ENCODE results near the gene AGO1. TPM values are rescaled to one million over a fixed set of nuclear protein-coding genes. Genes with fewer than 3 reads are reported as not detected.
A peak's percentile ranks its signal among the peaks of the same experiment; 100 is the strongest.

AGO1 gene
- total RNA-seq, 1 donor from 2014 or later = 35.1 TPM

DNA sequence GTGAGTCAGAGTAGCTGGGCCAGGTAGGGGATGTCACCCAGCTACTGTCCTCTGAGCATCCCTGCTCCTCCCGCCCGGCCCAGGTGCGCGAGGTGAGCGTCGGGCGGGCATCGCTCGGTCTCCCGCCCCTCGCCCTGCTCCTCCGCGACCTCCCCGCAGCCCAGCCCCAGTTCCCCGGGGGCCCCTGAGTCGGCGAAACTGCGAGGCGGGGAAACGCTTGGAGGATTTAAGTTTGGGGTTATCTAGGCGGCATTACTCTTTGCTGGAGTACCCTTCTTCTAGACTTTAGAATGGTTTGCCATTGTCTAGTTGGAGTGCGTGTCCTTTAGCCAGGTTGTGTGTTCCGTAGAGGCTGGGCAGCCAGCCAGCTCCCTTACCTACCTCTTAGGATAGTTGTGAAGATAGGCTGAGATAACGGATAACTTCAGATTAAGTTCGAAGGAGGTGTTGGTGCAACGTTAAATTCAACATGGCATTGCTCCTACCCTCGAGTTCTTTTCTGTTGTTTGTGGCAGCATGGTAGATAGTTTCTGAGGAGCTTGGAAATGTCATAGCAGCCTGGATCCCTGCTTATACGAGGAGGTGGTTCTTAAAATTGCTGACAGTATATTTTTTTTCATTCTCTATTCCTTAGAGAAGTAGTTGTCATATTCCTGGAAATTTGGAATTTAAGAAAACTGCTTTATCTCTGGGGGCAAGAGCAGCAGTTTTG lies 48.6 kb downstream of the AGO1 start:
- H3K27ac ChIP-seq (ENCODE audit: low read depth, low read length) = peak overlapping the region; percentile 86
- H3K9me3 ChIP-seq (ENCODE audit: insufficient read depth, low read depth, low read length) = no peaks in the 10 kb centered on the region
- TF ChIP-seq, protein P1, sequence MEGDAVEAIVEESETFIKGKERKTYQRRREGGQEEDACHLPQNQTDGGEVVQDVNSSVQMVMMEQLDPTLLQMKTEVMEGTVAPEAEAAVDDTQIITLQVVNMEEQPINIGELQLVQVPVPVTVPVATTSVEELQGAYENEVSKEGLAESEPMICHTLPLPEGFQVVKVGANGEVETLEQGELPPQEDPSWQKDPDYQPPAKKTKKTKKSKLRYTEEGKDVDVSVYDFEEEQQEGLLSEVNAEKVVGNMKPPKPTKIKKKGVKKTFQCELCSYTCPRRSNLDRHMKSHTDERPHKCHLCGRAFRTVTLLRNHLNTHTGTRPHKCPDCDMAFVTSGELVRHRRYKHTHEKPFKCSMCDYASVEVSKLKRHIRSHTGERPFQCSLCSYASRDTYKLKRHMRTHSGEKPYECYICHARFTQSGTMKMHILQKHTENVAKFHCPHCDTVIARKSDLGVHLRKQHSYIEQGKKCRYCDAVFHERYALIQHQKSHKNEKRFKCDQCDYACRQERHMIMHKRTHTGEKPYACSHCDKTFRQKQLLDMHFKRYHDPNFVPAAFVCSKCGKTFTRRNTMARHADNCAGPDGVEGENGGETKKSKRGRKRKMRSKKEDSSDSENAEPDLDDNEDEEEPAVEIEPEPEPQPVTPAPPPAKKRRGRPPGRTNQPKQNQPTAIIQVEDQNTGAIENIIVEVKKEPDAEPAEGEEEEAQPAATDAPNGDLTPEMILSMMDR (IDR thresholded peaks at IDR 0.05; ENCODE audit: insufficient read depth, low read depth, low read length) = no peak
- no peak for TF ChIP-seq EZH2 (IDR thresholded peaks at IDR 0.05; ENCODE audit: insufficient read depth, low read length)
- Mint-ChIP-seq H3K27ac (ENCODE audit: unreplicated experiment) (peak overlapping the region; percentile 75), H3K4me1 (ENCODE audit: low read depth, unreplicated experiment) (peaks cover 16% of the 10 kb centered on the region), H3K4me3 (ENCODE audit: unreplicated experiment) (peak overlapping the region; percentile 98), H3K9me3 (ENCODE audit: unreplicated experiment) (no peaks in the 10 kb centered on the region), H3K27me3 (ENCODE audit: low read depth, unreplicated experiment) (no peaks in the 10 kb centered on the region), H3K36me3 (ENCODE audit: low read depth, unreplicated experiment) (no peaks in the 10 kb centered on the region)
- no peak for DNase-seq (ENCODE audit: low read depth)
- peak overlapping the region; percentile 86 for H3K9ac ChIP-seq (ENCODE audit: low read length)
- H2AFZ ChIP-seq (ENCODE audit: low read depth, low read length) = peak overlapping the region; percentile 63
- no peaks in the 10 kb centered on the region for H3K27me3 ChIP-seq (ENCODE audit: insufficient read depth, low read length)
- no peaks in the 10 kb centered on the region for H3K36me3 ChIP-seq (ENCODE audit: insufficient read depth, low read length)
- H3K79me2 ChIP-seq (ENCODE audit: insufficient read depth, low read length) = peaks cover 56% of the 10 kb centered on the region
- peaks cover 5% of the 10 kb centered on the region for H3K4me1 ChIP-seq (ENCODE audit: insufficient read depth, low read length)
- peak overlapping the region; percentile 98 for H3K4me2 ChIP-seq (ENCODE audit: low read length)
- FAIRE-seq = no peak
- H4K20me1 ChIP-seq (ENCODE audit: insufficient read depth, low read length) = peaks cover 28% of the 10 kb centered on the region
- H3K4me3 ChIP-seq (ENCODE audit: insufficient read depth, low read depth, low read length) = peak overlapping the region; percentile 89

DNA sequence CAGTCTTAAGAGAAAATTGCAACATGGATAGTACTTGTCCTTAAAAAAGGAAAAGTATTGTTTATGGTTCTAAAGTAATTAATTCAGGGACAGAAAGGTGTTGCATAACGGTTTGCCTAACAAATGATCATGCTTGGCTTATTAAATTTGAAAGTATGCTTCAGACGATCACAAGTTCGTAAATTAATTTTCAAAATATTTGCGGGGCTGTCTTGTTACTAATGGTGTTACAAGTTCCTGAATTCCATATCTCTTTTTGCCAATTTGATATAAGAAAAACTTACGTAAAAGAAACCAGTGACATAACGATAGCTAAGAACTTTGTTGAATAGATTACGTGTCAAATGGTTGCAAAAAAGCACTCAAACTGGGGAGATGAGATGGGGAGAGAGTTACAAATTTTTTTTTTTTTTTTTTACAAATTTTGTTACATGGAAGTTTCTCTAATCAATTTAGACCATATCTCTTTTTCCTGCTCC lies 49.2 kb downstream of the AGO1 start:
- Mint-ChIP-seq H3K27me3 (ENCODE audit: low read depth, unreplicated experiment) (no peaks in the 10 kb centered on the region), H3K27ac (ENCODE audit: unreplicated experiment) (no peak overlapping the region), H3K4me1 (ENCODE audit: low read depth, unreplicated experiment) (peaks cover 16% of the 10 kb centered on the region), H3K36me3 (ENCODE audit: low read depth, unreplicated experiment) (no peaks in the 10 kb centered on the region), H3K4me3 (ENCODE audit: unreplicated experiment) (peak overlapping the region; percentile 98), H3K9me3 (ENCODE audit: unreplicated experiment) (no peaks in the 10 kb centered on the region)
- DNase-seq (ENCODE audit: low read depth) (no peak), FAIRE-seq (peak; percentile 5)
- no peak overlapping the region for H3K27ac ChIP-seq (ENCODE audit: low read depth, low read length)
- peaks cover 5% of the 10 kb centered on the region for H3K4me1 ChIP-seq (ENCODE audit: insufficient read depth, low read length)
- no peak overlapping the region for H2AFZ ChIP-seq (ENCODE audit: low read depth, low read length)
- no peaks in the 10 kb centered on the region for H3K27me3 ChIP-seq (ENCODE audit: insufficient read depth, low read length)
- peaks cover 34% of the 10 kb centered on the region for H4K20me1 ChIP-seq (ENCODE audit: insufficient read depth, low read length)
- H3K4me3 ChIP-seq (ENCODE audit: insufficient read depth, low read depth, low read length) = peak overlapping the region; percentile 89
- H3K79me2 ChIP-seq (ENCODE audit: insufficient read depth, low read length) = peaks cover 62% of the 10 kb centered on the region
- peak overlapping the region; percentile 98 for H3K4me2 ChIP-seq (ENCODE audit: low read length)
- H3K9me3 ChIP-seq (ENCODE audit: insufficient read depth, low read depth, low read length) = no peaks in the 10 kb centered on the region
- no peaks in the 10 kb centered on the region for H3K36me3 ChIP-seq (ENCODE audit: insufficient read depth, low read length)
- peak overlapping the region; percentile 86 for H3K9ac ChIP-seq (ENCODE audit: low read length)
- TF ChIP-seq, protein P1 (IDR thresholded peaks at IDR 0.05; ENCODE audit: insufficient read depth, low read depth, low read length) = no peak
- TF ChIP-seq EZH2 (IDR thresholded peaks at IDR 0.05; ENCODE audit: insufficient read depth, low read length) = no peak

DNA sequence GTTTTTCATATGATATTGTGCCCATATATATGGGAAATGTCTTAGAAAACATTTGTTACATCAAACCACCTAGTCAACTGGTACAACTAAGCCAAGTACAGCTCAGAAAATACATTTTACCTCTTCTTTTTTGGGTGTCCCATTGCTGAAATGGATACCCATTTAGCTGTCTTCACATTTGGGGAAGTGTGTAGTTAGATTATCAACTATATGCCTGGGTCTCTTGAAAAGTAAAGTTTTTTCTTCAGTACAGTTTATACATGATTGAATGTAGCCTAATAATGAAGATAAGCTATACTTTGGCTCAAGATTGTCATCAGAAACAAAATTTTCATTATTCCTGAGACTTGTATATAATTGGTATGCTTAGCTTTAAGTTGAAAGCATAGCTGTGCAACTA lies 49.9 kb downstream of the AGO1 start:
- no peak for TF ChIP-seq EZH2 (IDR thresholded peaks at IDR 0.05; ENCODE audit: insufficient read depth, low read length)
- TF ChIP-seq, protein P1 (IDR thresholded peaks at IDR 0.05; ENCODE audit: insufficient read depth, low read depth, low read length) = no peak
- FAIRE-seq (no peak), DNase-seq (ENCODE audit: low read depth) (no peak)
- Mint-ChIP-seq H3K27ac (ENCODE audit: unreplicated experiment) (no peak overlapping the region), H3K27me3 (ENCODE audit: low read depth, unreplicated experiment) (no peaks in the 10 kb centered on the region), H3K36me3 (ENCODE audit: low read depth, unreplicated experiment) (no peaks in the 10 kb centered on the region), H3K4me3 (ENCODE audit: unreplicated experiment) (peak overlapping the region; percentile 98), H3K4me1 (ENCODE audit: low read depth, unreplicated experiment) (peaks cover 16% of the 10 kb centered on the region), H3K9me3 (ENCODE audit: unreplicated experiment) (no peaks in the 10 kb centered on the region)
- Histone ChIP-seq H4K20me1 (ENCODE audit: insufficient read depth, low read length) (peaks cover 39% of the 10 kb centered on the region), H3K4me3 (ENCODE audit: insufficient read depth, low read depth, low read length) (no peak overlapping the region), H3K4me2 (ENCODE audit: low read length) (peak overlapping the region; percentile 98), H3K79me2 (ENCODE audit: insufficient read depth, low read length) (peaks cover 69% of the 10 kb centered on the region), H2AFZ (ENCODE audit: low read depth, low read length) (no peak overlapping the region), H3K36me3 (ENCODE audit: insufficient read depth, low read length) (no peaks in the 10 kb centered on the region), H3K4me1 (ENCODE audit: insufficient read depth, low read length) (peaks cover 5% of the 10 kb centered on the region), H3K9ac (ENCODE audit: low read length) (no peak overlapping the region), H3K27ac (ENCODE audit: low read depth, low read length) (no peak overlapping the region), H3K9me3 (ENCODE audit: insufficient read depth, low read depth, low read length) (no peaks in the 10 kb centered on the region), H3K27me3 (ENCODE audit: insufficient read depth, low read length) (no peaks in the 10 kb centered on the region)
